DOHH2 (cell line): ENCODE data around the gene GRK1.

ENCODE experiments used
- H3F3A ChIP-seq: fragments of 200-600 bp; sonication (generic), shearing (Covaris generic); 2 replicates; pipeline ENCODE4 v1.6.0; 2016; ENCODE audit warnings: antibody characterized with exemption, mild to moderate bottlenecking; ENCODE audit not compliant: control insufficient read depth, insufficient read depth
- H3K27ac ChIP-seq: fragments of 200-600 bp; sonication (generic); 2 replicates; pipeline ENCODE4 v1.5.1; 2014; ENCODE audit warnings: low read depth, mild to moderate bottlenecking, low read length, moderate library complexity
- H3K27me3 ChIP-seq: fragments of 200-600 bp; sonication (generic); 2 replicates; pipeline ENCODE4 v1.6.1; 2014; ENCODE audit warnings: mild to moderate bottlenecking, low read length, mixed read lengths; ENCODE audit not compliant: control insufficient read depth
- H3K36me3 ChIP-seq: fragments of 200-600 bp; sonication (generic); 2 replicates; pipeline ENCODE4 v1.6.1; 2014; ENCODE audit warnings: mild to moderate bottlenecking, low read length, moderate library complexity, mixed read lengths; ENCODE audit not compliant: control insufficient read depth
- H3K4me1 ChIP-seq: fragments of 200-600 bp; sonication (generic); 2 replicates; pipeline ENCODE4 v1.6.1; 2014; ENCODE audit warnings: mild to moderate bottlenecking, low read length, mixed read lengths; ENCODE audit not compliant: control insufficient read depth
- H3K4me2 ChIP-seq: fragments of 200-600 bp; sonication (generic); 2 replicates; pipeline ENCODE4 v1.6.0; 2014; ENCODE audit warnings: mild to moderate bottlenecking, low read length, moderate library complexity
- H3K4me3 ChIP-seq: fragments of 200-600 bp; sonication (generic); 2 replicates; pipeline ENCODE4 v1.5.1; 2014; ENCODE audit warnings: mild to moderate bottlenecking, low read length, mixed read lengths
- H3K79me2 ChIP-seq: fragments of 200-600 bp; sonication (generic); 2 replicates; pipeline ENCODE4 v1.6.1; 2014; ENCODE audit warnings: mild to moderate bottlenecking, low read length, mixed read lengths; ENCODE audit not compliant: control insufficient read depth
- H3K9me2 ChIP-seq: fragments of 200-600 bp; sonication (generic); replicated peaks from 2 replicates; pipeline ENCODE4 v1.6.1; 2014; ENCODE audit warnings: mild to moderate bottlenecking, low read length, mixed read lengths; ENCODE audit not compliant: control insufficient read depth
- H3K9me3 ChIP-seq: fragments of 200-600 bp; sonication (generic); 2 replicates; pipeline ENCODE4 v1.6.1; 2014; ENCODE audit warnings: antibody characterized with exemption, low read length, mixed read lengths; ENCODE audit not compliant: control insufficient read depth, insufficient read depth
- H4K20me1 ChIP-seq: fragments of 200-600 bp; sonication (generic); 2 replicates; pipeline ENCODE4 v1.6.0; 2014; ENCODE audit warnings: low read depth, mild to moderate bottlenecking, antibody characterized with exemption, low read length, moderate library complexity; ENCODE audit not compliant: control insufficient read depth, insufficient read depth
- CTCF ChIP-seq: fragments of 200-600 bp; sonication (generic); IDR thresholded peaks from one replicate; pipeline ENCODE4 v1.5.1; 2014; ENCODE audit warnings: antibody characterized with exemption, mild to moderate bottlenecking, low read depth, low read length; ENCODE audit not compliant: poor library complexity, severe bottlenecking
- EZH2phosphoT487 ChIP-seq: fragments of 200-600 bp; sonication (generic); IDR thresholded peaks from 2 replicates; pipeline ENCODE4 v1.6.1; 2017; ENCODE audit warnings: borderline replicate concordance, mild to moderate bottlenecking, antibody characterized with exemption, low read length, moderate library complexity, mixed read lengths

GRK1 gene

GRCh38 chr13:113669231-113669754 lies 2.3 kb downstream of the GRK1 start:
- Histone ChIP-seq H3K9me3 (peaks cover 21% of the 10 kb centered on the region), H3K27me3 (no peaks in the 10 kb centered on the region), H3K79me2 (no peaks in the 10 kb centered on the region), H3K4me3 (no peak overlapping the region), H3K4me1 (no peaks in the 10 kb centered on the region), H4K20me1 (no peaks in the 10 kb centered on the region), H3F3A (no peaks in the 10 kb centered on the region), H3K9me2 (no peaks in the 10 kb centered on the region), H3K4me2 (no peak overlapping the region), H3K27ac (no peak overlapping the region), H3K36me3 (no peaks in the 10 kb centered on the region)
- no peak for TF ChIP-seq EZH2phosphoT487
- no peak for TF ChIP-seq CTCF

GRCh38 chr13:113669755-113670341 lies 2.8 kb downstream of the GRK1 start:
- Histone ChIP-seq H3K9me3 (peaks cover 21% of the 10 kb centered on the region), H3K9me2 (no peaks in the 10 kb centered on the region), H3K4me1 (no peaks in the 10 kb centered on the region), H3F3A (no peaks in the 10 kb centered on the region), H3K27me3 (no peaks in the 10 kb centered on the region), H3K36me3 (no peaks in the 10 kb centered on the region), H3K27ac (no peak overlapping the region), H4K20me1 (no peaks in the 10 kb centered on the region), H3K79me2 (no peaks in the 10 kb centered on the region), H3K4me3 (no peak overlapping the region), H3K4me2 (no peak overlapping the region)
- TF ChIP-seq EZH2phosphoT487, result no peak
- TF ChIP-seq CTCF, result no peak

- Histone ChIP-seq H4K20me1 (no peaks in the 10 kb centered on the region), H3F3A (no peaks in the 10 kb centered on the region), H3K27ac (no peak overlapping the region), H3K27me3 (no peaks in the 10 kb centered on the region), H3K9me3 (peaks cover 17% of the 10 kb centered on the region), H3K4me1 (no peaks in the 10 kb centered on the region), H3K36me3 (no peaks in the 10 kb centered on the region), H3K4me2 (no peak overlapping the region), H3K79me2 (no peaks in the 10 kb centered on the region), H3K4me3 (no peak overlapping the region), H3K9me2 (no peaks in the 10 kb centered on the region)
- no peak for TF ChIP-seq EZH2phosphoT487
- no peak for TF ChIP-seq CTCF
Observed at GRCh38 chr13:113670541-113670940, 3.5 kb downstream of the GRK1 start.
